Cardiac fibroblast (primary cell): ENCODE measurements around the gene RAD51.

Experiments
- DNase-seq, 2 donors: peaks; one replicate each; pipeline versions ENCODE4 v3.0.0 to v3.0.0-alpha.2; 2010; ENCODE audit warnings: low read depth in 2 of 2
- H3K4me3 ChIP-seq, 2 donors: replicated peaks in 1 of 2; 1 replicate in 1 of 2; 2 replicates in 1 of 2; pipeline ENCODE4 v1.5.1; 2011; ENCODE audit warnings: low read depth in 2 of 2, low read length in 2 of 2, mild to moderate bottlenecking in 2 of 2, moderate library complexity in 1 of 2
- TF ChIP-seq, protein P1 (sequence below): IDR thresholded peaks from one replicate; pipeline ENCODE4 v1.5.1; 2011; ENCODE audit warnings: low read depth, mild to moderate bottlenecking, low read length, inconsistent platforms

Gene RAD51

DNA sequence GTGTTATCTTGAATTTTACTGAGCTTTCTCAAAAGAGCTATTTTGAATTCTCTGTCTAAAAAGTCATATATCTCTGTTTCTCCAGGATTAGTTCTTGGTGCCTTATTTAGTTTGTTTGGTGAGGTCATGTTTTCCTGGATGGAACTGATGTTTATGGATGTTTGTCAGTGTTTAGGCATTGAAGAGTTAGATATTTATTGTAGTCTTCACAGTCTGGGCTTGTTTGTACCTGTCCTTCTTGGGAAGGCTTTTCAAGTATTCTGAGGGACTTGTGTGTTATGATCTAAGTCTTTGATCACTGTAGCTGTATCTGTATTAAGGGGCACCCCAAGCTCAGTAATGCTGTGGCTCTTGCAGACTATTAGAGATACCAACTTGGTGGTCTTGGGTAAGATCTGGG, 10.6 kb upstream of the RAD51 start:
- TF ChIP-seq, protein P1, sequence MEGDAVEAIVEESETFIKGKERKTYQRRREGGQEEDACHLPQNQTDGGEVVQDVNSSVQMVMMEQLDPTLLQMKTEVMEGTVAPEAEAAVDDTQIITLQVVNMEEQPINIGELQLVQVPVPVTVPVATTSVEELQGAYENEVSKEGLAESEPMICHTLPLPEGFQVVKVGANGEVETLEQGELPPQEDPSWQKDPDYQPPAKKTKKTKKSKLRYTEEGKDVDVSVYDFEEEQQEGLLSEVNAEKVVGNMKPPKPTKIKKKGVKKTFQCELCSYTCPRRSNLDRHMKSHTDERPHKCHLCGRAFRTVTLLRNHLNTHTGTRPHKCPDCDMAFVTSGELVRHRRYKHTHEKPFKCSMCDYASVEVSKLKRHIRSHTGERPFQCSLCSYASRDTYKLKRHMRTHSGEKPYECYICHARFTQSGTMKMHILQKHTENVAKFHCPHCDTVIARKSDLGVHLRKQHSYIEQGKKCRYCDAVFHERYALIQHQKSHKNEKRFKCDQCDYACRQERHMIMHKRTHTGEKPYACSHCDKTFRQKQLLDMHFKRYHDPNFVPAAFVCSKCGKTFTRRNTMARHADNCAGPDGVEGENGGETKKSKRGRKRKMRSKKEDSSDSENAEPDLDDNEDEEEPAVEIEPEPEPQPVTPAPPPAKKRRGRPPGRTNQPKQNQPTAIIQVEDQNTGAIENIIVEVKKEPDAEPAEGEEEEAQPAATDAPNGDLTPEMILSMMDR = no peak
- DNase-seq = no peak
- no peak overlapping the region for H3K4me3 ChIP-seq

DNA sequence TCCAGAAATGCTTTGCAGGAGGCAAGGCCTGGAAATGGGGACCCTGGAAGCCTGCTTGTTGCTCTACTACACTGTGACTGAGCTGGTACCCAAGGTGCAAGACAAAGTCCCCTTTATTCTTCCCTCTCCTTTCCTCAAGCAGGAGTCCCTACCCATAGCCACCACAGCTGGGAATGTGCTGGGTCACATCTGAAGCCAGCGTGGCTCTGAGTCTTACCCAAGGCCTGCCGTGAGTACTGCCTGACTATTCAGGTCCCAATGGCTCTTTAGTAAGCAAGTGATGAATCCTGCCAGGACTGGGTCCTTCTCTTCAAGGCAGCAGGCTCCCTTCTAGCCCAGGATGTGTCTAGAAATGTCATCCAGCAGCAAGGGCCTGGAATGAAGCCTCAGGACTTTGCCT, 9.6 kb upstream of the RAD51 start:
- DNase-seq = no peak
- TF ChIP-seq, protein P1 = no peak
- no peak overlapping the region for H3K4me3 ChIP-seq

DNA sequence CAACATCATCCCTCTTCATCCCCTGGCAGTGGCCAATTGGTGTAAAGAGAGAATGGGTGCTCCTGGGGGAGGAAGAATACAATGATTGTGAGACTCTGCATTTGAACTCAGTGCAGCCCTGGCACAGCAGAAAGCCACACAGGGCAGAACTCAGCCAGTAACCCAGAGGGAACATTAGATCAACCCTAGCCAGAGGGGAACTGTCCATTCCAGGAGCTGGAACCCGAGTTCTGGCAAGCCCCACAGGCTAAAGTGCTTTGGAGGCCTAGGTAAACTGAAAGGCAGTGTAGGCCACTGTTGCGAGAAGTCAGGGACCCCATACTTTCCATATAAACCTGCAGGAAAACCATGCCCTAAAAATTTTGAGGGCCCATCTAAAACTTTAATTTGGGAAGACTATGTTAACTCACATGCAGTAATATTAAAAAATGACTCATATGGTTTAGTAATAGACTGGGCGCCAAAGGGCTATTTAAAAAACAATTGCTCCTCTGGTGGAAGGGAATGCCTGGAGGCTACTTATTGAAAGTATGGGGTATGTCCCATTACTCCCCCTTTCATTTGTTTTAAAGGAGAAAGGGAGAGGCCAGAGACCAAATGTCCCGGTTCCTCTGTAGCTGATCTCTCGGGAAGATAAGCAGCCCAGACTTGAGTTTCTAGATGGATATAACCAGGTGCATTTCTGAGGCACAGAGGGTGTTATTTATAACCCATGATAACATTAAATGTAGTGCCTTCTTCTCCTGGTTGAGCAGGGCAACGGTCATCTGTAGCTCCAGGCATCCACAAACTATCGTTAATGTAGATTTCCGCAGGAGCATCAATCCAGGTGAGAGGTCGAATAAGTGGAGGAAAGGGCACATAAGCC, 5.8 kb upstream of the RAD51 start:
- DNase-seq = no peak
- H3K4me3 ChIP-seq = no peak overlapping the region
- TF ChIP-seq, protein P1 = no peak

DNA sequence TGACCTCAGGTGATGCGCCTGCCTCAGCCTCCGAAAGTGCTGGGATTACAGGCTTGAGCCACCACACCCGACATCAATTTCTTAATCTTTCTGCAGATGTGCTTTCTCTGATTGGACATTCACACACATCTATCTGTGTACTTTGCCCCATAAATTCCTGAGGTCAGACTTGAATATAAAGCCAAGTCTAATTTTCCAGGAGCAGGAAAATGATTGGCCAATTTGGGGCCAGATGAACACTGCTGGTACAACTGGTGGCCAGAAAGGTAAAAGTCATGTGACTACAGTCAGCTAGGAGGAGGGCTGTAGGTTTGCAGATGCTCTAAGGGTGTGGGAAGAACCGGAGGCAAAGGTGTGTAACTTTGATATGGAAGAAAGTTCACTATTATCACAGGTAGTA, 3.2 kb upstream of the RAD51 start:
- H3K4me3 ChIP-seq = no peak overlapping the region
- DNase-seq = no peak
- TF ChIP-seq, protein P1 = no peak

DNA sequence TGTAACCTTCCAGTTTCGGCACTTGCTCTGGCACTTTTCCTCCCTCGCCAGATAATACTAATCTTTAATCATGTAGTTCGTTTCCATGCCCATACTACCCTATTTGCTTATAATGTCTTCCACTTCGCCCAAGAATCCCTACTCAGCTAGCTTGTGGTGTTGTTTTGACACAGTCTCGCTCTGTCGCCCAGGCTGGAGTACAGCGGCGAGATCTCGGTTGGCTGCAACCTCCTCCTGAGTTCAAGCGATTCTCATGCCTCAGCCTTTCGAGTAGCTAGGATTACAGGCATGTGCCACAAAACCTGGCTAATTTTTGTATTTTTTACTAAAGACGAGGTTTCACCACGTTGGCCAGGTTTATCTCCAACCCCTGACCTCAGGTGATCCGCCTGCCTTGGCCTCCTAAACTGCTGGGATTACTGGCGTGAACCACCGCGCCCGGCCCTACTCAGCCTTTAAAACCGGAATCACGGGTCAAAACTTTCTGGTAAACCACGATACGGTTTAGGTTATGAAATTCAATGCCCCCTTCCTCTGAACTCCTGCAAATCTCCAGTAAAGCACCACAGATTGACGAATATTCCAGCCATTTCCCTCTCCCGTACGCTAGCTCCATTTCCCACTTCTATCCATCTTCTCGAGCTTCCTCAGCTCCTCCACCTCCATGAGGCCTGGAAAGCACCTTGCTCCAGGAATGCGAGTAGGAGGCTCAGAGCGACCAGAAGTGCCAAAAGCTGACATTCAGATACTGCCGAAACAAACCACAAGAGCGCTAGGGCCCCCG, 878 bp upstream of the RAD51 start:
- peak; percentile 7 to 9 for DNase-seq
- TF ChIP-seq, protein P1 = no peak
- H3K4me3 ChIP-seq = peak overlapping the region; percentile 91 to 97

DNA sequence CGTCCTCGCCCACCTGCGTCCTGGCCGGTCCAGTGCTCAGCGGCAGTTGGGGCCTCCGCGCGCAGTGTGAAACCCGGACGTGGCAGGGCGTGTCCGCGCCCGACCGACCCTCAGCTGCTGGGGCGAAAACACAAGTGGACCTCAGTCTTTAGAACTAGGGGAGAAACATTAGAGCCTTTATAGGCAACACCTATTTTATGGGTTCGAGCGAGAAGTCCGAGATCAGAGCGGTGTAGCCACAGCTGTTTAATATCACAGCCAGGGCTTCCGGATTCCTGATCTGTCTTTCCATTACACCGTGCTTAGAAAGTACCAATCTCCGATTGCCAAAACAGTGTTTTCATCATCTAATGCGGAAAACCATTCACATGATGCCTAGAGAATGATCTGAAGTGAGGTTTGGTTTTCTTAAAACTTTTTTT, 506 bp downstream of the RAD51 start:
- TF ChIP-seq, protein P1 = no peak

More for the DNA sequence above, 506 bp downstream of the RAD51 start:
- peak overlapping the region; percentile 91 to 97 for H3K4me3 ChIP-seq
- peak; percentile 32 to 38 for DNase-seq
